HepG2 (cell line): ENCODE results near the gene MAN1B1. TPM values are rescaled to one million over a fixed set of nuclear protein-coding genes. Genes with fewer than 3 reads are reported as not detected.

Experiments
- ATAC-seq: fragments of 200-7000 bp; cut with Tn5 transposase; 3 replicates; pipeline ENCODE4 v1.9.1; 2020; ENCODE audit warnings: mild to moderate bottlenecking, moderate library complexity
- BruUV-seq: library from RNA; stranded (reverse); fragments of 400-500 nt; replicated peaks from 2 replicates; lab custom pipeline; 2021; lab: Mats Ljungman, UMichigan
- CTCF ChIA-PET: fragments of 300-600 bp; formaldehyde crosslinking; extraction: SDS; loops from one replicate; lab custom pipeline; 2021; ENCODE audit warnings: low total read pairs, inconsistent platforms, low intra/inter-chr PET ratio; lab: Yijun Ruan, JAX
- POLR2A ChIA-PET: fragments of 350-600 bp; sonication (Branson Sonifier 250); formaldehyde crosslinking; loops from one replicate; lab custom pipeline; 2020; ENCODE audit warnings: antibody characterized with exemption, inconsistent platforms; lab: Yijun Ruan, JAX
- DNase-seq: peaks from one replicate; pipeline ENCODE4 v3.0.0-alpha.2; 2015; ENCODE audit warnings: low spot score
- FAIRE-seq: peaks from 3 replicates; lab custom pipeline; 2011; peaks lifted over from hg19 to GRCh38; lab: Jason Lieb, UNC
- H2AFZ ChIP-seq: one replicate; pipeline ENCODE4 v1.6.1; 2011; ENCODE audit warnings: low read length, inconsistent platforms
- H3K27ac ChIP-seq: fragments of 300-600 bp; 3 replicates; pipeline ENCODE4 v1.8.0; 2011; ENCODE audit warnings: mixed run types, mild to moderate bottlenecking, mixed read lengths, low read length, inconsistent platforms; ENCODE audit not compliant: insufficient read depth; ENCODE audit errors: extremely low read length
- H3K27me3 ChIP-seq, 2 experiments: fragments of 200-600 bp in 1 of 2; 2 replicates in 1 of 2; 3 replicates in 1 of 2; pipeline versions ENCODE4 v1.6.0 to v1.8.0; 2011; ENCODE audit warnings: low read length in 2 of 2, mild to moderate bottlenecking in 2 of 2, moderate library complexity in 2 of 2, inconsistent platforms in 1 of 2; ENCODE audit not compliant: insufficient read depth in 2 of 2, control insufficient read depth in 1 of 2
- H3K36me3 ChIP-seq, 2 experiments: fragments of 200-600 bp in 1 of 2; replicated peaks in 1 of 2; 2 replicates in 1 of 2; 3 replicates in 1 of 2; pipeline versions ENCODE4 v1.5.1 to v1.8.0; 2011; ENCODE audit warnings: low read length in 2 of 2, inconsistent platforms in 1 of 2; ENCODE audit not compliant: insufficient read depth in 2 of 2, control insufficient read depth in 1 of 2
- H3K4me1 ChIP-seq: 2 replicates; pipeline ENCODE4 v1.5.1; 2012; ENCODE audit warnings: low read length, inconsistent platforms; ENCODE audit not compliant: insufficient read depth
- H3K4me2 ChIP-seq: 2 replicates; pipeline ENCODE4 v1.6.0; 2011; ENCODE audit warnings: low read depth, low read length, inconsistent platforms
- H3K4me3 ChIP-seq, 3 experiments: fragments of 200-600 bp in 1 of 3; sonication (generic), shearing (Covaris generic) in 1 of 3; replicated peaks in 1 of 3; 2 replicates each; pipeline ENCODE4 v1.5.1; 2011 to 2016; ENCODE audit warnings: low read length in 3 of 3, inconsistent platforms in 2 of 3, low read depth in 2 of 3, mild to moderate bottlenecking in 2 of 3, control low read depth in 1 of 3, mixed read lengths in 1 of 3; ENCODE audit not compliant: insufficient read depth in 1 of 3
- H3K79me2 ChIP-seq: one replicate; pipeline ENCODE4 v1.6.1; 2011; ENCODE audit warnings: low read length, inconsistent platforms; ENCODE audit not compliant: insufficient read depth
- H3K9ac ChIP-seq: 2 replicates; pipeline ENCODE4 v1.6.0; 2011; ENCODE audit warnings: mild to moderate bottlenecking, low read depth, low read length, inconsistent platforms; ENCODE audit not compliant: insufficient read depth
- H3K9me3 ChIP-seq: 2 replicates; pipeline ENCODE4 v1.5.1; 2012; ENCODE audit warnings: mild to moderate bottlenecking, low read length
- H4K20me1 ChIP-seq: 2 replicates; pipeline ENCODE4 v1.6.0; 2011; ENCODE audit warnings: inconsistent platforms, mild to moderate bottlenecking, low read length, moderate library complexity; ENCODE audit not compliant: insufficient read depth
- AGO1 ChIP-seq: fragments of 200-400 bp; formaldehyde crosslinking; IDR thresholded peaks from 2 replicates; pipeline ENCODE4 v1.6.1; 2017; ENCODE audit warnings: mild to moderate bottlenecking, low read depth, low read length, moderate library complexity; ENCODE audit not compliant: poor library complexity, severe bottlenecking
- BRD4 ChIP-seq: sonication (generic); formaldehyde crosslinking; IDR thresholded peaks from 2 replicates; pipeline ENCODE4 v1.4.0; 2020; ENCODE audit warnings: missing genetic modification reagents
- DNMT1 ChIP-seq: sonication (generic); formaldehyde crosslinking; IDR thresholded peaks from 2 replicates; pipeline ENCODE4 v1.5.1; 2020; ENCODE audit warnings: mild to moderate bottlenecking, missing genetic modification reagents
- DZIP1 ChIP-seq: sonication (generic); formaldehyde crosslinking; IDR thresholded peaks from 2 replicates; pipeline ENCODE4 v1.5.0; 2020; ENCODE audit warnings: mild to moderate bottlenecking, missing genetic modification reagents
- ELF3 ChIP-seq: IDR thresholded peaks from 2 replicates; pipeline ENCODE4 v1.6.1; 2016; ENCODE audit warnings: missing genetic modification reagents, missing compliant biosample characterization
- HNF4A ChIP-seq: sonication (generic); formaldehyde crosslinking; IDR thresholded peaks from 2 replicates; pipeline ENCODE4 v1.4.0; 2020; ENCODE audit warnings: missing genetic modification reagents
- KDM2A ChIP-seq: sonication (generic); formaldehyde crosslinking; IDR thresholded peaks from 2 replicates; pipeline ENCODE4 v1.4.0; 2020; ENCODE audit warnings: low read depth, missing genetic modification reagents, borderline replicate concordance
- MAFG ChIP-seq: sonication (generic); formaldehyde crosslinking; IDR thresholded peaks from 2 replicates; pipeline ENCODE4 v1.5.1; 2020; ENCODE audit warnings: mild to moderate bottlenecking, missing genetic modification reagents
- MTA1 ChIP-seq: sonication (generic); formaldehyde crosslinking; IDR thresholded peaks from 2 replicates; pipeline ENCODE4 v1.4.0; 2020; ENCODE audit warnings: missing genetic modification reagents, mild to moderate bottlenecking, borderline replicate concordance
- RBFOX2 ChIP-seq: fragments of 200-400 bp; formaldehyde crosslinking; IDR thresholded peaks from 2 replicates; pipeline ENCODE4 v1.6.1; 2017; ENCODE audit warnings: low read depth, mild to moderate bottlenecking, low read length
- ZFAT ChIP-seq: sonication (generic); formaldehyde crosslinking; conservative IDR thresholded peaks from 2 replicates; pipeline ENCODE4 v1.8.1; 2023; ENCODE audit warnings: missing genetic modification reagents, inconsistent platforms
- ZMYM2 ChIP-seq: sonication (generic); formaldehyde crosslinking; IDR thresholded peaks from 2 replicates; pipeline ENCODE4 v1.8.0; 2022; ENCODE audit warnings: mild to moderate bottlenecking, missing genetic modification reagents
- ZNF292 ChIP-seq: sonication (generic); formaldehyde crosslinking; IDR thresholded peaks from 2 replicates; pipeline ENCODE4 v1.8.1; 2022; ENCODE audit warnings: mild to moderate bottlenecking, low read depth, missing genetic modification reagents, borderline replicate concordance
- ZNF644 ChIP-seq: IDR thresholded peaks from 2 replicates; pipeline ENCODE4 v1.6.1; 2016; ENCODE audit warnings: low read depth
- ZNF740 ChIP-seq: sonication (generic); formaldehyde crosslinking; IDR thresholded peaks from 2 replicates; pipeline ENCODE4 v1.4.0; 2020; ENCODE audit warnings: missing genetic modification reagents
- WGBS: methylation state at CpG from one replicate; pipeline ENCODE4 v1.1.6; 2017; ENCODE audit warnings: low lambda C conversion rate; 5-methylcytosine and 5-hydroxymethylcytosine counted together
- in situ Hi-C: cut with HindIII; loops from 2 replicates; pipeline ENCODE4 v1.10.0; 2017; ENCODE audit warnings: low pct_unique_long_range_greater_than_20kb; ENCODE audit not compliant: extremely low pct_ligation_motif_present
- intact Hi-C: fragments of 100-400 bp; cut with micrococcal nuclease; formaldehyde crosslinking; loops from one replicate; pipeline ENCODE4 v1.10.0; 2022; ENCODE audit not compliant: unreplicated experiment
- polyA plus RNA-seq, 8 experiments: library from polyadenylated mRNA; depleted of rRNA in 3 of 8; stranded (reverse) in 7 of 8; unstranded in 1 of 8; fragments of >200 nt; fragmentation: Illumina TruSeq in 4 of 8; extraction: Trizol in 4 of 8; gene quantifications; 2 replicates each; pipeline versions ENCODE4 v1.2.1 to v1.2.3, GENCODE V29; 2011 to 2016; ENCODE audit warnings: low read depth in 4 of 8, missing spikeins in 1 of 8, mixed read lengths in 1 of 8; ENCODE audit not compliant: insufficient read depth in 1 of 8
- total RNA-seq, 5 experiments: library from RNA; depleted of rRNA; stranded (reverse); fragments of >200 nt; fragmentation: Illumina TruSeq; extraction: Trizol; gene quantifications; 2 replicates each; pipeline ENCODE4 v1.2.3, GENCODE V29; 2016; ENCODE audit warnings: low read depth in 1 of 5

Gene MAN1B1
- total and polyA plus RNA-seq, 2 of the 13 experiments (the other 11 are each of a cell fraction or from before 2014, with no cell fraction given), result 48.9 to 59.5 TPM

- Histone ChIP-seq H3K27ac (no peak overlapping the region), H3K4me3 (no peak overlapping the region), H3K9me3 (no peaks in the 10 kb centered on the region), H3K4me2 (no peak overlapping the region), H3K4me1 (peaks cover 7% of the 10 kb centered on the region; the same call in 1 of the 2 replicates), H4K20me1 (no peaks in the 10 kb centered on the region), H3K79me2 (no peaks in the 10 kb centered on the region), H3K36me3 (peaks cover 31 to 60% of the 10 kb centered on the region in 2 experiments), H2AFZ (no peak overlapping the region), H3K27me3 (no peaks in the 10 kb centered on the region), H3K9ac (no peak overlapping the region)
- ChIA-PET POLR2A (no interaction called here), CTCF (no interaction called here)
- TF ChIP-seq ELF3 (CRISPR knock-in tag) (no peak), DNMT1 (CRISPR knock-in tag) (no peak), RBFOX2 (no peak), KDM2A (no peak), ZNF740 (CRISPR knock-in tag) (no peak), BRD4 (CRISPR knock-in tag) (no peak), AGO1 (no peak), ZNF644 (CRISPR knock-in tag) (no peak), ZMYM2 (CRISPR knock-in tag) (no peak), DZIP1 (no peak), MAFG (CRISPR knock-in tag) (no peak), MTA1 (CRISPR knock-in tag) (no peak), ZFAT (no peak), HNF4A (CRISPR knock-in tag) (no peak), ZNF292 (CRISPR knock-in tag) (no peak)
- DNase-seq, result no peak
- 93% methylated on average over 33 of the region's 37 CpGs for WGBS
- no peak for ATAC-seq
- FAIRE-seq, result no peak
- BruUV-seq, result no TSS peak
- intact Hi-C loops, result no loop called here
- in situ Hi-C loops, result no loop called here
Measured at GRCh38 chr9:137103206-137103999, 16.6 kb downstream of the MAN1B1 start.
